C4-2B (cell line): ENCODE measurements around the gene CIRBP.

Experiments
- CTCF ChIP-seq: fragments of 450-650 bp; conservative IDR thresholded peaks from 2 replicates; pipeline ENCODE4 v1.5.1; 2017; ENCODE audit warnings: mild to moderate bottlenecking
- ZFX ChIP-seq: fragments of 450-650 bp; IDR thresholded peaks from 2 replicates; pipeline ENCODE4 v1.6.1; 2017

GRCh38 chr19:1291761-1292418, 22.8 kb downstream of the CIRBP start:
- no peak for TF ChIP-seq CTCF
- no peak for TF ChIP-seq ZFX
